ENCODE results near the gene SCML2.

- TF ChIP-seq CTCF (conservative IDR thresholded peaks at IDR 0.05; ENCODE audit: low read depth in 2 of 2) (no peak), POLR2AphosphoS5 (IDR thresholded peaks at IDR 0.05; ENCODE audit: low read depth) (no peak), EZH2 (IDR thresholded peaks at IDR 0.05; ENCODE audit: low read depth, unreplicated experiment) (no peak), STAT1 (IDR thresholded peaks at IDR 0.05; ENCODE audit: unreplicated experiment) (no peak), ETS1 (IDR thresholded peaks at IDR 0.05) (no peak), ZNF114 (CRISPR knock-in tag; IDR thresholded peaks at IDR 0.05) (no peak), CREB1 (CRISPR knock-in tag; IDR thresholded peaks at IDR 0.05; ENCODE audit: low read depth) (no peak), JUNB (IDR thresholded peaks at IDR 0.05; ENCODE audit: unreplicated experiment) (no peak)
These were observed 82.3 kb downstream of the SCML2 start for GRCh38 chrX:18272222-18272621.
